ENCODE results near the gene TOX2.

DNA sequence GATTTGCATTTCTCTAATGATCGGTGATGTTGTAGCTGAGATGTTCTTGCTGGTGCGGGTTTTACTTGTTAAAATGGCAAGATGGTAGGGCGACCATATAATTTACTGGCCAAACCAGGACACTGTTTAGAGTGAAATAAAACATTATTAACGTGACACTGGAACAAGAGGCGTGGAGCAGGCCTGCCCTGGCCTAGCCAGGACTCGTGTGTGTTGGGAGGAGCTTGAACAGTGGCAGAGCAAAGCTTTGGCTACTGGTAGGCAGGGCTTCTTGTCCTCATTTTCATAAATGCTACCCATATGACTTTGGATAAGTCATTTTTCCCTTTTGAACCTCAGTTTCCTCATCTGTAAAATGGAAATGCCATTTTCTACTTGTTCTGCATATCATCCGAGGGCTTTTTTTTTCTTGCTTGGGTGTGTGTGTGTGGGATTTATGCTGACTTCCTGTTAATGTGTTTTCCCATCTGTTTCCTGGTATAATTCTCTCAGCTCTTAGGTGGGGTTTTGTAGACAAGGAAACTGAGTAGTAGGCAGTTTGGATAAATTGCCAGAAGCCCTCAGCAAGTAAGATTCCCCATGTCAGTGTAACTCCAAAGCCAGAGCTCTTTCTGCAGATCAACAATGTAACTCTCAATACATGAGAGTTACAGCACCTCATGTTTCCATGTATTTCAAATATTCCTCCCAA lies 81.7 kb downstream of the TOX2 start:
- TF ChIP-seq, protein P1, sequence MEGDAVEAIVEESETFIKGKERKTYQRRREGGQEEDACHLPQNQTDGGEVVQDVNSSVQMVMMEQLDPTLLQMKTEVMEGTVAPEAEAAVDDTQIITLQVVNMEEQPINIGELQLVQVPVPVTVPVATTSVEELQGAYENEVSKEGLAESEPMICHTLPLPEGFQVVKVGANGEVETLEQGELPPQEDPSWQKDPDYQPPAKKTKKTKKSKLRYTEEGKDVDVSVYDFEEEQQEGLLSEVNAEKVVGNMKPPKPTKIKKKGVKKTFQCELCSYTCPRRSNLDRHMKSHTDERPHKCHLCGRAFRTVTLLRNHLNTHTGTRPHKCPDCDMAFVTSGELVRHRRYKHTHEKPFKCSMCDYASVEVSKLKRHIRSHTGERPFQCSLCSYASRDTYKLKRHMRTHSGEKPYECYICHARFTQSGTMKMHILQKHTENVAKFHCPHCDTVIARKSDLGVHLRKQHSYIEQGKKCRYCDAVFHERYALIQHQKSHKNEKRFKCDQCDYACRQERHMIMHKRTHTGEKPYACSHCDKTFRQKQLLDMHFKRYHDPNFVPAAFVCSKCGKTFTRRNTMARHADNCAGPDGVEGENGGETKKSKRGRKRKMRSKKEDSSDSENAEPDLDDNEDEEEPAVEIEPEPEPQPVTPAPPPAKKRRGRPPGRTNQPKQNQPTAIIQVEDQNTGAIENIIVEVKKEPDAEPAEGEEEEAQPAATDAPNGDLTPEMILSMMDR (IDR thresholded peaks at IDR 0.05; ENCODE audit: low read depth, low read length) = no peak
- TF ChIP-seq POLR2A (IDR thresholded peaks at IDR 0.05; ENCODE audit: extremely low read depth, insufficient read length) (no peak), MYC (IDR thresholded peaks at IDR 0.05; ENCODE audit: low read depth, low read length) (no peak)
- TF ChIP-seq, protein P2, sequence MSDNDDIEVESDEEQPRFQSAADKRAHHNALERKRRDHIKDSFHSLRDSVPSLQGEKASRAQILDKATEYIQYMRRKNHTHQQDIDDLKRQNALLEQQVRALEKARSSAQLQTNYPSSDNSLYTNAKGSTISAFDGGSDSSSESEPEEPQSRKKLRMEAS (IDR thresholded peaks at IDR 0.05; ENCODE audit: low read depth, low read length) = no peak
